GM19193 (cell line): ENCODE measurements around the gene FOXN3.

Experiments used
- POLR2A ChIP-seq: IDR thresholded peaks from 4 replicates; pipeline ENCODE4 v1.6.1; 2011; ENCODE audit not compliant: insufficient read depth, insufficient read length; ENCODE audit errors: extremely low read depth

FOXN3 gene

DNA sequence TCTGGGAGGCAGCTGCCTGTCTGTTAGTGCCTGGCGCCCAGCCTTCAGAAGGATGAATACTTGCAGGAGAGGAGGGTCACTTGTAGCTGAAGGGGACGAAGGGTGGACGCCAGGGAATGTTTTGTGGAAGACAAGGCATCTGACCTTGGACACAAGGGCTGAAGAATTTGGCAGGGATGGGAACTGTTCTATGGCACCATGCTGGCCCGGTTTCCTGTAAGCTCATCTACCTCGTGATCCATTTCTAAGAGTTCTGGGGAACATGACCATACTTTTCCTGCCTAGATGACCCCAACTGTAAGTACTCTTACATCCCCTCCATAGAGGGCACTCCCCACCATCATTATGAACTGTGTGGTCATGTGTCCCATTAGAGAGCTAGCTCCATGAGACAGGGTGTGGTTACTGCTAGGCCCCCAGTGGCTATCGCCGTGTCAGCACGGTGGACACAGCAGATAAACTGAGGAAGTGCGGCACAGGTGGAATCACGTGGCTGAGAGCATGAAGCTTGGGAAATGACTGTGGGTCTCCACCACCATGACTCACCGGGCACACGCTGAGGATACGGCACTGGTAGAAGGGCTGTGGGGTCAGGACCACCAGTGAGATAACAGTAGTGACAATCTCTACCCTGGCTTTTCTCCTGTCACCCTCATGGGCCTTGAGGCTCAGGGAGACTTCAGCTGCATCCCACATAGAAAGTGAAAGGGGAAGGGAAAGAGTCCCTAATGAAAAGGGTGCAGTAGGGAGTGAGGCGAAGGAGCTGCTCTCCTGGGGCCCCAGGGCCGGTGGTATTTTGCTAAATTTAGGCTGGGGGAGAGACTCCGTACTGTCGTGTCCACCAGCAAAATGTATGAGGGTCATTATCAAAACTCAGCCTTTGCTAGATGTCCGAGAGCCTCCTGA is 252.6 kb downstream of the FOXN3 start:
- TF ChIP-seq POLR2A: no peak

GRCh38 chr14:89163031-89163636 is 253.9 kb downstream of the FOXN3 start:
- TF ChIP-seq POLR2A: no peak

- no peak for TF ChIP-seq POLR2A
Measured at GRCh38 chr14:89162586-89162985, 254.4 kb downstream of the FOXN3 start.

GRCh38 chr14:89160437-89160836 is 256.6 kb downstream of the FOXN3 start:
- no peak for TF ChIP-seq POLR2A

DNA sequence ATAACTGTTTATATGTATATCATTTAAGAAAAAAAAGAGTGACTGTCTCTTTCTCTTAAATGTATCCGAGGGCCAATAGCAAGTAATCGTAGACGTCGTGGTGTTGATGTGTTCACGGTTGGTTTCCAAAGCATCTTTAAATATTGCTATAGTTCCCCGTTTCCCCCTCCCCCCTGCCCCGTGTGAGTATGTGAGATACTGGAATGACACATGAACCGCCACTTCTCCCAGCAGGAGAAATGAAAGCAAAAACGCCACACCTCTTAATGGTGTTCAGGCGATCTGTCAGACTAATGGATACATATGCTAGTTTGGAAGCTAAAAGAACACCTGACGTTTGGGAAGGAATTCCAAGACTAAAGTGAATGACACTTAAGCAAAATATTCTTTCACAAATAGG is 258.3 kb downstream of the FOXN3 start:
- TF ChIP-seq POLR2A: no peak

- TF ChIP-seq POLR2A: no peak
Measured at GRCh38 chr14:89155491-89155890, 261.5 kb downstream of the FOXN3 start.

- no peak for TF ChIP-seq POLR2A
Measured at GRCh38 chr14:89146274-89146673, 270.8 kb downstream of the FOXN3 start.

DNA sequence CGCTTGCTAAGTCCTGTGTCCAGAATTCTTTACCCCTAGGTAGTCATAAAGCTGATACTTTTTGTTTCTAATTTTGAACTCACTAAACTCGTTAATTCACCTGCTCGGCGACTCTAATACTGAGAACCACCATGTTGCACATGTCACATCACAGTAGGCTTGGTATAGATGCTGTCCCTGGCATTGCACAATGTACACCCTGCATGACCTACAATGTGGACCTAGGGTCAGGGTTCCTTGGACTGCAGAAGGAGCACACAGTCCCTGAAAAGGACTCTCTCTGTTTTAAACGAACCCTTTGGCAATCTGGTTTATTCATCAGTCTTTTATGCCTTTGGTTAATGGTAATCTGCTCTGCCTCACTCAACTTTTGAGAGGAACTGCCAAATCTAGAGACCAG is 272.4 kb downstream of the FOXN3 start:
- no peak for TF ChIP-seq POLR2A

DNA sequence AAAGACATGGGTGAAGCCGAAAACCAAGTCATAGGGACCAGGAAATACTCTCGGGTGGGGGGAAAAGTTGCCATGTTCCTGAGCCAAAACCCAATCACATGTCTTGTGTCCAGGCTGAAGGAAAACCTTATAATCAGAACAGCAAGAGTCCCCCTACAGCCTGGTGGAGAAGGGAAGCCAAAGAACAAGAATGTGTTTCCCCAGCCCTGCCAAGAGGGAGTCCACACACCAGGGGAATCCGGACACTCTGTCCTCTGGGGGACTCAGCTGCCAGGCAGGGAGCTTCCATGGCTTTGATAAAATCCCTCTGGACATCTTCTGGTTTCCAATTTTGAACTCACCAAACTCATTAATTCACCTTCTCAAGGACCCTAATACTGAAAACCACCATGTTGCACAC is 273.0 kb downstream of the FOXN3 start:
- no peak for TF ChIP-seq POLR2A

GRCh38 chr14:89143595-89143994 is 273.4 kb downstream of the FOXN3 start:
- no peak for TF ChIP-seq POLR2A

DNA sequence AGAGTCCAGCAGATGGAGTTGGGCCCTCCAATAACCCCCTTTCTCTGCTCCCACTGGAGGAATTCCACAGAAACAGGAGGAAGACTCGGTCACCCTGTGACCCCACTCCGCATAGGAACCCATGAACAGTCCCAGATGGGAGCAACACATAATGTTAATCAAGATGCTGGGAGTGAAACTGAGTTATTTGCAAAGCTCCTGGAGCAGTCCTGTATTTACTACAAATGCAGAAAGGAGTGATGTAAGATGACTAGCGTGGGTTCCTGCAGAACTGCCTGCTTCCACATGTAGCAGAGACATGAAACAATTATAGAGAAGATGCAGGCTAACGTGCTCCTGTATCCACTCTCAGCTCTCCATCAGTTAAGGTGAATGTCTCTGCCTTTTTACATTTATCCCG is 274.7 kb downstream of the FOXN3 start:
- TF ChIP-seq POLR2A: no peak

GRCh38 chr14:89141862-89142261 is 275.2 kb downstream of the FOXN3 start:
- no peak for TF ChIP-seq POLR2A

DNA sequence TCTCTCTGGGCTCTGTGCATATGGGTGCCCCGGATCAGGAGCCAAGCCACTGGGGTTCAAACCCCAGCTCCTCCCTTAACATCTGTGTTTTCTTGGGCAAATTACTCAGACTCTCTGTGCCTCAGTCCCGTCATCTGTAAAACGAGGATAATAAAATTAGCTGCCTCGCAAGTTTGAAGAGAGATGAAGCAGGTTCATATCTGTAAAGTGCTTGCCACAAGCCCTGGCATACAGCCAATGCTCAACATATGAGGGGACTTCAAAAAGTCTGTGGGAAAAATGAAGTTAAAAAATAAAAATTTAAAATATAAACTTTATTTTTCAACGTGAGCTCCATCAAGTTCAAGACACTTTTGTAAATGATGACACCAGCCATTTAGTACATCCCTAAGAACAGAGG is 276.7 kb downstream of the FOXN3 start:
- no peak for TF ChIP-seq POLR2A

- TF ChIP-seq POLR2A: no peak
Measured at GRCh38 chr14:89139404-89140247, 277.4 kb downstream of the FOXN3 start.

- no peak for TF ChIP-seq POLR2A
Measured at GRCh38 chr14:89138846-89139245, 278.2 kb downstream of the FOXN3 start.
